Stimulated activated CD8-positive, alpha-beta memory T cell treated with anti-CD3 and anti-CD28 coated beads, Interleukin-4, amount 100 ng/mL, for 4 hours (primary cell): Measurements from ENCODE around the gene OR51Q1.

Experiments used
- DNase-seq, 2 donors: peaks; one replicate each; pipeline ENCODE4 v3.0.0-alpha.2; 2020; ENCODE audit warnings: low read depth in 2 of 2, low spot score in 1 of 2

Gene OR51Q1

GRCh38 chr11:5421811-5422210 is at the start of gene OR51Q1:
TSS of gene OR51Q1 (plus strand) at chr11:5422111. CDS start at chr11:5422201, 90 bp downstream.
- no peak for DNase-seq

GRCh38 chr11:5380740-5381342 is 41.1 kb upstream of the OR51Q1 start:
- no peak for DNase-seq

- DNase-seq: no peak
Measured at GRCh38 chr11:5383576-5383975, 38.3 kb upstream of the OR51Q1 start, which contains the start of gene OR51M1. TSS of gene OR51M1 (plus strand) at chr11:5383812. CDS start at chr11:5389399, 5,587 bp downstream.

GRCh38 chr11:5384335-5384734 is 37.6 kb upstream of the OR51Q1 start:
- no peak for DNase-seq

GRCh38 chr11:5390210-5390609 is 31.7 kb upstream of the OR51Q1 start:
- no peak for DNase-seq

- no peak for DNase-seq
Measured at GRCh38 chr11:5394091-5394490, 27.8 kb upstream of the OR51Q1 start.

- no peak for DNase-seq
Measured at GRCh38 chr11:5398936-5399335, 23.0 kb upstream of the OR51Q1 start.

GRCh38 chr11:5405173-5405572 is 16.7 kb upstream of the OR51Q1 start:
- DNase-seq: no peak

- DNase-seq: no peak
Measured at GRCh38 chr11:5420993-5421392, 918 bp upstream of the OR51Q1 start.

GRCh38 chr11:5423131-5423530 is 1.2 kb downstream of the OR51Q1 start:
- DNase-seq: no peak

- DNase-seq: no peak
Measured at GRCh38 chr11:5441414-5441813, 19.5 kb downstream of the OR51Q1 start, which contains the start of gene OR51I1. TSS of gene OR51I1 (minus strand) at chr11:5441514. CDS start at chr11:5441514, 0 bp downstream.

- DNase-seq: no peak
Measured at GRCh38 chr11:5443835-5444393, 22.0 kb downstream of the OR51Q1 start.

GRCh38 chr11:5449023-5449422 is 27.1 kb downstream of the OR51Q1 start, which contains the start of gene OR51I2:
TSS of gene OR51I2 (plus strand) at chr11:5449323. CDS start at chr11:5453489, 4,166 bp downstream.
- DNase-seq: no peak

- no peak for DNase-seq
Measured at GRCh38 chr11:5449432-5449831, 27.5 kb downstream of the OR51Q1 start.

- DNase-seq: no peak
Measured at GRCh38 chr11:5460983-5461621, 39.2 kb downstream of the OR51Q1 start.

GRCh38 chr11:5467527-5467926 is 45.6 kb downstream of the OR51Q1 start:
- DNase-seq: no peak
